GM10266 (cell line): ENCODE measurements around the gene GRIK3.

Experiments
- DNase-seq: peaks from one replicate; pipeline ENCODE4 v3.0.0; 2012; ENCODE audit errors: extremely low spot score
- TF ChIP-seq, protein P1 (sequence below): IDR thresholded peaks from 2 replicates; pipeline ENCODE4 v1.5.1; 2012; ENCODE audit warnings: mild to moderate bottlenecking, low read depth; ENCODE audit not compliant: control insufficient read depth, insufficient read depth; ENCODE audit errors: missing control alignments

The GRIK3 gene

DNA sequence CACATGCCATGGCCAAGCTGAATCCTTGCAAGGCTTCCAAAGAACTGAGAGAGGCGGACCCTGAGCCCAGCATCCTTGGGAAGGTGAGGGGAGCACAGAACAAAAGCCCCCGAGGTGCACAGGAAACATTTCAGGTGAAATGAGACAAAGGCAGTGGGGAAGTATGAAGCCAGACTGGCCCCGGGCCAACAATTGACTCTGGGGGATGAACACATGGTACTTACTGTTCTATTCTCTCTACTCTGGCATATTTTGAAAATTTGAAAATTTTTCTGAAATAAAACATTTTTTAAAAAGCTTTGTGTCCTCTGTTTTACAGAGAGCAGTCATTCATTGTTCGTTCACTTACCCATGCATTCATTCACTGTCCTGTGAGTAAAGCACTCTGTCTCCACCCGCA is 77.7 kb downstream of the GRIK3 start:
- no peak for DNase-seq
- TF ChIP-seq, protein P1, sequence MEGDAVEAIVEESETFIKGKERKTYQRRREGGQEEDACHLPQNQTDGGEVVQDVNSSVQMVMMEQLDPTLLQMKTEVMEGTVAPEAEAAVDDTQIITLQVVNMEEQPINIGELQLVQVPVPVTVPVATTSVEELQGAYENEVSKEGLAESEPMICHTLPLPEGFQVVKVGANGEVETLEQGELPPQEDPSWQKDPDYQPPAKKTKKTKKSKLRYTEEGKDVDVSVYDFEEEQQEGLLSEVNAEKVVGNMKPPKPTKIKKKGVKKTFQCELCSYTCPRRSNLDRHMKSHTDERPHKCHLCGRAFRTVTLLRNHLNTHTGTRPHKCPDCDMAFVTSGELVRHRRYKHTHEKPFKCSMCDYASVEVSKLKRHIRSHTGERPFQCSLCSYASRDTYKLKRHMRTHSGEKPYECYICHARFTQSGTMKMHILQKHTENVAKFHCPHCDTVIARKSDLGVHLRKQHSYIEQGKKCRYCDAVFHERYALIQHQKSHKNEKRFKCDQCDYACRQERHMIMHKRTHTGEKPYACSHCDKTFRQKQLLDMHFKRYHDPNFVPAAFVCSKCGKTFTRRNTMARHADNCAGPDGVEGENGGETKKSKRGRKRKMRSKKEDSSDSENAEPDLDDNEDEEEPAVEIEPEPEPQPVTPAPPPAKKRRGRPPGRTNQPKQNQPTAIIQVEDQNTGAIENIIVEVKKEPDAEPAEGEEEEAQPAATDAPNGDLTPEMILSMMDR: no peak

DNA sequence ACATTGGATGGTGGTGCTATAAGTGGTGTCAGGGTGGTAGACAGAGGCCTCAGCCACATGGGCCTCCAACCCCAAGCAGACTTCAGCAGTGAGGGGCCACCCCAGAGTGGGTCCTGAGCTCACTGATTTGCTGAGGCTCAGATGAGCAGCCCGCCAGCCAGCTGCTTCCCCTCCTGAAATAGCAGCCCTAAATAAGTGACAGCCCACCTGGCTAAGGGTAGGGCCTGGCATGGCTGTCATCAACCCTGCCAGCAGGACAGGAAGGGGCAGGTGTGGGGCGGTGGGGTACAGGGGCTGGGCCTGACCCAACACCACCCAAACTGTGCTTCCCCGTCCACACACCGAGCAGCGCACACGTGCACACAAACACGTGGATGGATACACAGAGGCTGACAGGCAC is 79.3 kb downstream of the GRIK3 start:
- TF ChIP-seq, protein P1: no peak
- DNase-seq: no peak

DNA sequence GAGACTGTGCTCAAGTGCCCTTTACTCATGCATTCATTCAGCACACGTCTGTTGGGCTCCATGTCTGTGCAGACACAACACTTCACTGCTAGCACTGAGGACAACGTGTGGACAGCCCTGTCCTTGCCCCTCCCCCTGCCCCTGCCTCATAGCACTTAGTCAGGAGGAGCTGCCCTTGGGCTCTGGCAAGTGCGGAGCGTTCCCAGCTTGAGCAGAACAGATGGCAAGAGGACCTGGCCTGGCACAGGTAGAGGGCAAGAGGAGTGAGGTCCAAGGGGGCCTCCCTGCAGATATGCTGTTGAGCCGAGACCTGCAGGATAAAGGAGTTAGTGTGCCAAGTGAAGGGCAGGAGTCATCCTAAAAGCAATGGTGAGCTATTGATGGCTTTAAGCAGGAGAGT is 81.3 kb downstream of the GRIK3 start:
- TF ChIP-seq, protein P1: no peak
- no peak for DNase-seq

DNA sequence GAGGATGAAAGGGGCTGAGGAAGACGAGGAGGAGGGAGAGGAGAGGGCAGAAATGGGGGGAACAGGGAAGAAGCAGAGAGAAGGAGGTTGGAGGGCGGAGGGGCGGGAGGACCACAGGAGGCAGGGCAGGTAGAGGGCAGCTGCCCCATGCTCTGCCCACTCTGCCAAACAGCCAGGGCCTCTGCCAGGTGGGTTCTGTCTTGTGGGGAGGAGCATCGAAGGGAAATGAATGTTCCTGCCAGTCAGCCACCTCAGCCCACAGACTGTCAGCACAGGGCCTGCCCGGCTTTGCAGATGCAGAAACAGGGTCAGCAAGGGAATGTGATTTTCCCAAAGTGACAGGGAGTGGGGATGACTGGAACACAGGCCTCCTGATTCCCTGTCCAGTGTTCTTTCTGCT is 82.6 kb downstream of the GRIK3 start:
- TF ChIP-seq, protein P1: no peak
- DNase-seq: no peak

DNA sequence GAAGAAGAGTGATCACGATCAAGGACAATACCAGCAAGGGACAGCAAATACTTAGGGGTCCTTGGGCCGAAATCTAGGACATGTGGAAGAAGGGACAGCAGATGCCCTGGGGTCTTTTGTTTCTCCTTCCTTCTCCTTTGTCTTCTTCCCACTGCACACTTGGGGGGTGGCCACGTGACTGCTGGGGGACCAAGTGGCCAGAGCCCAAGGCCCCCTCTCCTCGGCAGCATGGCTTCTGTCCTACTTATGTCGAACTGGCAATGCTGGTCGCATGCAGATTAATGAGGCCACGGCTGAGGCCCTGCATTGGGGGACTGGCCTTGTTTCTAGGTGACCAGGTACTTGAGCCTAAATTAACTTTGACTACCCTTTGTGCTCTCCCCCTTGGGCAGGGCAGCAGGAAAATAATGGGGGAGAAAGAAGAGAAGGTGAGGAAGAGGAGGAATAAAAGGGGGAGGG is 83.0 kb downstream of the GRIK3 start:
- DNase-seq: no peak

DNA sequence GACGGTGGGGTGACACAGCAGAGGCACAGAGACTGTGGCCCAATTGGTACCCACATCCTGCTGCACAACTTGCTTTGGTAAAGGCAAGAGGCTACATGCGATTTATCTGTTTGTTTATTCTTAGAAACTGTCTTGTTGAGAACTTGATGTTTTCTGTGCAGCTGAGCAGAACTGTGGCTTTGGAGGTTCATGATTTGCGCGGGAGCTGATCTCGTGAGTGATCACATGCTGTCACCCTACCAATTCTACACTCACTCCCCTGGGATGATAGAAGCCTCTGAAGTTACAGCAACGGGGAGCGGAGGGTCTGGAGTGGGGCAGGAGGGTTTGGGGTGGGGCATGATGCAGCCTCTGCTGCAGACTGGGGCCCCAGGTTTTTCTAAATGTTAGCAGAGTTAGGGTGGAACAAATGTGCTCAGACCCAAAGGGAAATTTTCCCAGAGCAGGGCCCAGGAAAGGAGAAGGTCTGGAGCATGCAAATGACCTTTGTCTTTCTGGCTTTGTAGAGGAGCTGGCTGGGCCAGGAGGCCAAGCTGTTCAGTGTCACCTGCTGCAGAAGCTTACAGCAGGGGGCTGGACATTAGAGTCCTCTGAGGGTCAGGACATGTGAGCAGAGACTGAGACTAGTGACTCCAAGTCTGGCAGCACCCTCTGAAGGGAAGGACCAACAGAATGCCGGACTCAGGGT is 83.6 kb downstream of the GRIK3 start:
- TF ChIP-seq, protein P1: no peak
- DNase-seq: no peak

More for the DNA sequence above, 83.0 kb downstream of the GRIK3 start:
- TF ChIP-seq, protein P1: no peak

DNA sequence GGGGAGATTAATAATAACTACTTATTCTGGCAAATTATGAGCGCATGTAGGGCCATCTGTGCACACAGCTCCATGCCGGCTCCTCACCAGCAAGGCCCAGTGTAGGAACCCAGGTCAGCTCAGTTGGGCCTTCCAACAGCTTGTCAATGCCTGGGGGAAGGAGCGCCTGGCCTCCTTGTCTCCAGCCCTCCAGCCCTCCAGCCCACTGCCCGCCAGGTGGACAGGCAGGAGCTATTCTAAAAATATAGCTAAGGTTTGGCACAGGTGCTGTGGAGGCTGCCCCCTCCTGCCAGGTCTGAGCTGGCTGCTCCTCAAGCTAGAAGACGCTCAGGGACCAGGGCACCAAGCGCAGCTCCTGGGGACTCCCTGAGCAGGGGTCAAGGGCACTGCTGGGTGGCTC is 85.7 kb downstream of the GRIK3 start:
- TF ChIP-seq, protein P1: no peak
- no peak for DNase-seq
